GM12865 (cell line): ENCODE results near the gene JAZF1.

Experiments used
- DNase-seq: peaks from one replicate; pipeline ENCODE4 v3.0.0; 2010; ENCODE audit warnings: low read depth
- H3K4me3 ChIP-seq: 2 replicates; pipeline ENCODE4 v1.5.1; 2011; ENCODE audit warnings: mild to moderate bottlenecking, low read depth, low read length, control low read depth
- TF ChIP-seq, protein P1 (sequence below): IDR thresholded peaks from 2 replicates; pipeline ENCODE4 v1.5.1; 2011; ENCODE audit warnings: low read length, control low read depth, low read depth, inconsistent platforms; ENCODE audit not compliant: insufficient read depth; ENCODE audit errors: missing control alignments

JAZF1 gene

DNA sequence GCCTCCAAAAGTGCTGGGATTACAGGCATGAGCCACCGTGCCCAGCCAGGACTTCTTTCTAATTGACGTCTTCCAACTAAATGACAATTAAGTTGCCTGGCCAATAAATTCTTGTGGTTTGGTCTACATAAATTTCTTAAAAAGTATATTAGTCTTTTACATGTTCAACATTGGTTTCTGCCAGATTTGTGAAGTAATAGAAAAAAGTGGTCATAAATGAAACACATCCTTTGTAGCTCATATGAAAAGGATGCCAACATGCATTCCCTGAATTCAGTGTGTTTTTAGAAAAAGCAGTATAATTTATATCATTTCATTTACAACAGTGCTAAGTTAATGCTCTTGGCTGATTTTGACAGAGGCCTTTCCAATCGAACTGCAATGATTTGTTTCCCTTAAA lies 225.6 kb downstream of the JAZF1 start:
- no peak for DNase-seq

DNA sequence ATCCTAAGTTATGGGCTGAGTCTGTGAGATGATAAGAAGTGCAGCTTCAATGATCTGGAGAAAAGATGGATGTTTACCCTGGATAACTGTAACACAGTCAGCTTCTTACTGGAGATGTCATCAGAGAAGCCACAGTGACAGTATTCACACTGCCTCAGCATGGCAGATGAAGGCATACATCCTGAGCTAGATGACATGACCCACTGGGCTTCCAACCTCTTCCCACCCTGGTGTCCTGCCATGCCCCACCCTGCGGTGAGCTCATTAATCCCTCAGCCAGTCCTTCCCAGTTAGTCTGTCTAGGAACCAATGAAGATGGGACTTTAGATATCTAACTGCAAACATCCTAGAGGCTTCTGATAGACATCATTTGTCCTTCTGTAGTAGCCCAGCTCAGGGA lies 226.8 kb downstream of the JAZF1 start:
- DNase-seq, result no peak
- H3K4me3 ChIP-seq, result no peak overlapping the region
- TF ChIP-seq, protein P1, sequence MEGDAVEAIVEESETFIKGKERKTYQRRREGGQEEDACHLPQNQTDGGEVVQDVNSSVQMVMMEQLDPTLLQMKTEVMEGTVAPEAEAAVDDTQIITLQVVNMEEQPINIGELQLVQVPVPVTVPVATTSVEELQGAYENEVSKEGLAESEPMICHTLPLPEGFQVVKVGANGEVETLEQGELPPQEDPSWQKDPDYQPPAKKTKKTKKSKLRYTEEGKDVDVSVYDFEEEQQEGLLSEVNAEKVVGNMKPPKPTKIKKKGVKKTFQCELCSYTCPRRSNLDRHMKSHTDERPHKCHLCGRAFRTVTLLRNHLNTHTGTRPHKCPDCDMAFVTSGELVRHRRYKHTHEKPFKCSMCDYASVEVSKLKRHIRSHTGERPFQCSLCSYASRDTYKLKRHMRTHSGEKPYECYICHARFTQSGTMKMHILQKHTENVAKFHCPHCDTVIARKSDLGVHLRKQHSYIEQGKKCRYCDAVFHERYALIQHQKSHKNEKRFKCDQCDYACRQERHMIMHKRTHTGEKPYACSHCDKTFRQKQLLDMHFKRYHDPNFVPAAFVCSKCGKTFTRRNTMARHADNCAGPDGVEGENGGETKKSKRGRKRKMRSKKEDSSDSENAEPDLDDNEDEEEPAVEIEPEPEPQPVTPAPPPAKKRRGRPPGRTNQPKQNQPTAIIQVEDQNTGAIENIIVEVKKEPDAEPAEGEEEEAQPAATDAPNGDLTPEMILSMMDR, result no peak

More for the DNA sequence above, 225.6 kb downstream of the JAZF1 start:
- TF ChIP-seq, protein P1, result no peak
- H3K4me3 ChIP-seq, result no peak overlapping the region

DNA sequence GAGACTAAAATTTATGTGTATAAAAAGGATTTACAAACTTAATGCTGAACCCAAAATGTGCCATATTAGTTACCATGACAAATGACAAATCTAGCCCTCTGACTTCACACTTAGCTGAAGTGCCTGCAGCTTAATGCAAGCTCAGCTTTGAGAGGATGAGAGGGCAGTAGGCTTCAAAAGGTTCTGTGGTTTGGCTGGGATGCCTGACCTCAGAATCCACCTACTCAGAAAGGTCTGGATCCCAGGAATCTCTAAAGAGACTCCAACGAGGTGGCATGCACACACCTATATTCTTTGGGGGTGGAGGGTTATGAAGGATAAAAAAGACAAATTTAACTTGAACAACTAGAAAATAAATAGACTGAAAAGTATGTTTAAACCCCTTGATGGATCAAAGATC lies 227.2 kb downstream of the JAZF1 start:
- H3K4me3 ChIP-seq, result no peak overlapping the region
- no peak for DNase-seq
- TF ChIP-seq, protein P1, result no peak

DNA sequence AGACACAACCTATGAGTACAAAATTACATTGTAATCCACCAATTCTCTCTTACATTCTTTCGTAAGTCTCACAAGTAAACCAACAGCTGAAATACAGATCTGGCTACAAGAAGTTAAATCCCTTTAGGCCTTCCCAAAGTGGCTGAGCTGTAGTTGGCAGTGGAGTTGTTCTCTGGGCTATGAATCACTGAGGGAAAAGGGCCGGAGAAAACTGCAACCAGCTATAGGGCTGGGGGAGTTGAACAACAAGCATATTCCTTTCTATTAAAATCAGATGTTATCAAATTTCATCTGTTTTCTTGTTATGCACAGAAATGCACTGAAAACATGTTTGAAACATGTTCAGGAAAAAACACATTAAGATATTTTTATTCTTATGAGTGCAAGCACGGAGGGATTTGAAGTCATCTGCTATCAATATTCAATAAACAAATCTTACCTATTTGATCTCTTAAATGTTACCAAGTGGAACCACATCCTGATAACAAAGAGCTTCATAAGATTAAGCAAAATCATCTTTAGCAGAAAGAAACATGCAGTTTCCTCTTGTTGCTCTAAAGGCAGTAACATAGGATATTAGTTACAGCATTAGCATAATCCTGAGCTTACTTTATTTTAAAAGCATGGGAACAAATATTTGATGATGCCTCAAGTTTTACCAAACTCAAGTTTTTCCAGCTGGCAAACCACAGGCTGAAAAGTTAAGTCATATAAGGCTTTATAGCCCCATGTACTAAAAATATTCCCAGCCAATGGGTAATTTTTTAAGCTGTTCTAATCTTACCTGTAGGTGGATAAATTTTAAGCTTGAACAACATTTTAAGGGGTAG lies 227.9 kb downstream of the JAZF1 start:
- no peak overlapping the region for H3K4me3 ChIP-seq
- TF ChIP-seq, protein P1, result no peak
- DNase-seq, result no peak

DNA sequence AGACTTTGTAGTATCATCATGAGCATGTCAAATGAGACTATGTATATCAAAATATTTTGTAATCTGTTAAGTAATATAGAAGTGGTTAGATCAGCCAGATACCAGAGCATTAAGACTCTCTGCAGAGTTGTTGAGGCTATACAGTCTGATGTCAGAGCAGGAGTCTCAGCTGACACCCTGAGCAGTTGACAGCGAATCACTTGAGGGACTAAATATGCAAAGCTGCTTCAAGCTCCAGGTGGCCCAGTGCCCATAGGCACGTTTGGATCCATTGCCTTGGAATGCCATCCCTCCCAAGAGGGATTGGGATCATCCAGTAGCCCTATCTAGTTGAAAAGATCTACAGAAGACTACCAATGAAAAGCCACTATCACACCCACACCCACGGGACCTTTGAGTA lies 230.5 kb downstream of the JAZF1 start:
- H3K4me3 ChIP-seq, result no peak overlapping the region
- DNase-seq, result no peak

DNA sequence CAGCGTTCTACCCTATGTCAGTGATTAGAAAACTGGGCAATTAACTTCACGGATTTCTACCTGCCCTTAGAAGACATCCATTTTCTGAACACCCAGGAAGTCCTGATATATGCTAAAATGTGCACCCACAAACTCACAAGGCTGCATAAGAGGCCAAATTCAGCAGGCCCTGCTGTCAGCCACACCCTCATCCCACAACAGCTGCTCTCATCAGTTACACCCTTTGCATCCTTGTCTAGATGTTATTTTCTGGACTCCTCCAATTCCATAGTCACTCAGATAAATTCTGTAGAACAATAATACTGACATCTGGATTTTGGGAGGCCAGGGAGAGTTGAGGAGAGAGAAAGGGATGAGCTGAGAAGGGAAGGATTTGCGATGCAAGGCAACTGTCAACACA lies 231.7 kb downstream of the JAZF1 start:
- no peak for DNase-seq
- no peak overlapping the region for H3K4me3 ChIP-seq
- TF ChIP-seq, protein P1, result no peak

More for the DNA sequence above, 230.5 kb downstream of the JAZF1 start:
- TF ChIP-seq, protein P1, result no peak
